Measurements from ENCODE around the gene C6orf136. TPM values are rescaled to one million over a fixed set of nuclear protein-coding genes. Genes with fewer than 3 reads are reported as not detected.

Gene C6orf136
- total RNA-seq, 1 donor from 2014 or later, result 17.2 TPM

GRCh38 chr6:30611150-30611855, 35.6 kb upstream of the C6orf136 start:
- H3K27ac Mint-ChIP-seq (ENCODE audit: unreplicated experiment), result peak overlapping the region; percentile 55
- H3K9me3 Mint-ChIP-seq (ENCODE audit: unreplicated experiment), result no peaks in the 10 kb centered on the region
- TF ChIP-seq CTCF (IDR thresholded peaks at IDR 0.05), result no peak
- peaks cover 47% of the 10 kb centered on the region for H3K36me3 Mint-ChIP-seq (ENCODE audit: unreplicated experiment)
- no peak for DNase-seq (ENCODE audit: extremely low spot score, unreplicated experiment)
- no peaks in the 10 kb centered on the region for H3K27me3 Mint-ChIP-seq (ENCODE audit: unreplicated experiment)
- no peak overlapping the region for H3K4me3 Mint-ChIP-seq (ENCODE audit: unreplicated experiment)
- peaks cover 35% of the 10 kb centered on the region for H3K4me1 Mint-ChIP-seq (ENCODE audit: unreplicated experiment)

- H3K4me1 Mint-ChIP-seq (ENCODE audit: unreplicated experiment), result peaks cover 35% of the 10 kb centered on the region
- peaks cover 47% of the 10 kb centered on the region for H3K36me3 Mint-ChIP-seq (ENCODE audit: unreplicated experiment)
- H3K4me3 Mint-ChIP-seq (ENCODE audit: unreplicated experiment), result no peak overlapping the region
Measured at GRCh38 chr6:30611856-30612194, 35.1 kb upstream of the C6orf136 start.

GRCh38 chr6:30612213-30612612, 34.7 kb upstream of the C6orf136 start:
- no peak overlapping the region for H3K4me3 Mint-ChIP-seq (ENCODE audit: unreplicated experiment)
- H3K27me3 Mint-ChIP-seq (ENCODE audit: unreplicated experiment), result no peaks in the 10 kb centered on the region
- DNase-seq (ENCODE audit: extremely low spot score, unreplicated experiment), result no peak
- peak overlapping the region; percentile 43 for H3K27ac Mint-ChIP-seq (ENCODE audit: unreplicated experiment)
- TF ChIP-seq CTCF (IDR thresholded peaks at IDR 0.05), result peak; percentile 50
- no peaks in the 10 kb centered on the region for H3K9me3 Mint-ChIP-seq (ENCODE audit: unreplicated experiment)
- H3K4me1 Mint-ChIP-seq (ENCODE audit: unreplicated experiment), result peaks cover 37% of the 10 kb centered on the region
- H3K36me3 Mint-ChIP-seq (ENCODE audit: unreplicated experiment), result peaks cover 51% of the 10 kb centered on the region

More at GRCh38 chr6:30611856-30612194, 35.1 kb upstream of the C6orf136 start:
- H3K27ac Mint-ChIP-seq (ENCODE audit: unreplicated experiment), result peak overlapping the region; percentile 43
- no peak for TF ChIP-seq CTCF (IDR thresholded peaks at IDR 0.05)
- H3K9me3 Mint-ChIP-seq (ENCODE audit: unreplicated experiment), result no peaks in the 10 kb centered on the region
- no peak for DNase-seq (ENCODE audit: extremely low spot score, unreplicated experiment)
- no peaks in the 10 kb centered on the region for H3K27me3 Mint-ChIP-seq (ENCODE audit: unreplicated experiment)

- H3K4me3 Mint-ChIP-seq (ENCODE audit: unreplicated experiment), result no peak overlapping the region
- H3K27me3 Mint-ChIP-seq (ENCODE audit: unreplicated experiment), result no peaks in the 10 kb centered on the region
- no peak for DNase-seq (ENCODE audit: extremely low spot score, unreplicated experiment)
- H3K36me3 Mint-ChIP-seq (ENCODE audit: unreplicated experiment), result peaks cover 45% of the 10 kb centered on the region
- no peak for TF ChIP-seq CTCF (IDR thresholded peaks at IDR 0.05)
- peak overlapping the region; percentile 100 for H3K27ac Mint-ChIP-seq (ENCODE audit: unreplicated experiment)
- no peaks in the 10 kb centered on the region for H3K9me3 Mint-ChIP-seq (ENCODE audit: unreplicated experiment)
- peaks cover 37% of the 10 kb centered on the region for H3K4me1 Mint-ChIP-seq (ENCODE audit: unreplicated experiment)
Measured at GRCh38 chr6:30612687-30613248, 34.2 kb upstream of the C6orf136 start.

- H3K4me3 Mint-ChIP-seq (ENCODE audit: unreplicated experiment), result peak overlapping the region; percentile 97
- H3K9me3 Mint-ChIP-seq (ENCODE audit: unreplicated experiment), result no peaks in the 10 kb centered on the region
- H3K27me3 Mint-ChIP-seq (ENCODE audit: unreplicated experiment), result no peaks in the 10 kb centered on the region
- H3K36me3 Mint-ChIP-seq (ENCODE audit: unreplicated experiment), result peaks cover 40% of the 10 kb centered on the region
- DNase-seq (ENCODE audit: extremely low spot score, unreplicated experiment), result no peak
- H3K4me1 Mint-ChIP-seq (ENCODE audit: unreplicated experiment), result peaks cover 39% of the 10 kb centered on the region
- TF ChIP-seq CTCF (IDR thresholded peaks at IDR 0.05), result no peak
- H3K27ac Mint-ChIP-seq (ENCODE audit: unreplicated experiment), result peak overlapping the region; percentile 100
Measured at GRCh38 chr6:30613251-30614043, 33.5 kb upstream of the C6orf136 start.

Measured in osteocyte (in vitro differentiated cells).